GM23248 (cell line): ENCODE results near the gene C2orf72. TPM values are rescaled to one million over a fixed set of nuclear protein-coding genes. Genes with fewer than 3 reads are reported as not detected.

Experiments used
- DNase-seq: peaks from one replicate; pipeline ENCODE4 v3.0.0-alpha.2; 2015
- H2AFZ ChIP-seq: fragments of 200-600 bp; sonication (generic); 2 replicates; pipeline ENCODE4 v1.6.1; 2016; ENCODE audit warnings: antibody characterized with exemption
- H3F3A ChIP-seq: fragments of 200-600 bp; sonication (generic); 2 replicates; pipeline ENCODE4 v1.6.1; 2016; ENCODE audit warnings: mild to moderate bottlenecking, antibody characterized with exemption, mixed run types; ENCODE audit not compliant: insufficient read depth
- H3K27ac ChIP-seq: fragments of 200-600 bp; sonication (generic); 2 replicates; pipeline ENCODE4 v1.5.1; 2016; ENCODE audit warnings: mild to moderate bottlenecking
- H3K27me3 ChIP-seq: fragments of 200-600 bp; sonication (generic); replicated peaks from 2 replicates; pipeline ENCODE4 v1.6.1; 2016; ENCODE audit warnings: mild to moderate bottlenecking; ENCODE audit not compliant: insufficient read depth
- H3K36me3 ChIP-seq: fragments of 200-600 bp; sonication (generic); 2 replicates; pipeline ENCODE4 v1.6.1; 2016; ENCODE audit warnings: low read depth, mild to moderate bottlenecking
- H3K4me1 ChIP-seq: fragments of 200-600 bp; sonication (generic); 2 replicates; pipeline ENCODE4 v1.6.1; 2016; ENCODE audit warnings: mild to moderate bottlenecking; ENCODE audit not compliant: insufficient read depth
- H3K4me2 ChIP-seq: fragments of 200-600 bp; sonication (generic); one replicate; pipeline ENCODE4 v1.6.1; 2016; ENCODE audit warnings: mild to moderate bottlenecking; ENCODE audit not compliant: unreplicated experiment
- H3K4me3 ChIP-seq: fragments of 200-600 bp; sonication (generic); 2 replicates; pipeline ENCODE4 v1.5.1; 2016; ENCODE audit warnings: mild to moderate bottlenecking
- H3K79me2 ChIP-seq: fragments of 200-600 bp; sonication (generic); 2 replicates; pipeline ENCODE4 v1.6.1; 2016; ENCODE audit warnings: mild to moderate bottlenecking; ENCODE audit not compliant: insufficient read depth
- H3K9ac ChIP-seq: fragments of 200-600 bp; sonication (generic); 2 replicates; pipeline ENCODE4 v1.6.1; 2016; ENCODE audit warnings: mild to moderate bottlenecking
- H3K9me2 ChIP-seq: fragments of 200-600 bp; sonication (generic); 2 replicates; pipeline ENCODE4 v1.6.1; 2016; ENCODE audit warnings: mixed run types, mild to moderate bottlenecking, moderate library complexity; ENCODE audit not compliant: insufficient read depth
- H3K9me3 ChIP-seq: fragments of 200-600 bp; sonication (generic); one replicate; pipeline ENCODE4 v1.6.1; 2017; ENCODE audit warnings: low read depth
- H4K20me1 ChIP-seq: fragments of 200-600 bp; sonication (generic); 2 replicates; pipeline ENCODE4 v1.6.0; 2016; ENCODE audit not compliant: insufficient read depth
- EZH2 ChIP-seq: fragments of 200-600 bp; sonication (generic); IDR thresholded peaks from 2 replicates; pipeline ENCODE4 v1.6.1; 2018; ENCODE audit warnings: antibody characterized with exemption, mild to moderate bottlenecking; ENCODE audit not compliant: insufficient read depth, poor library complexity, severe bottlenecking
- EZH2phosphoT487 ChIP-seq: fragments of 200-600 bp; sonication (generic); IDR thresholded peaks from 2 replicates; pipeline ENCODE4 v1.6.1; 2018; ENCODE audit warnings: antibody characterized with exemption, moderate library complexity, mild to moderate bottlenecking, low read depth; ENCODE audit not compliant: insufficient read depth
- WGBS, 2 experiments: methylation state at CpG; one replicate each; pipeline ENCODE4 v1.1.6; 2015 to 2017; ENCODE audit warnings: low lambda C conversion rate in 2 of 2, low coverage in 1 of 2; ENCODE audit errors: missing lambda C conversion rate in 2 of 2; 5-methylcytosine and 5-hydroxymethylcytosine counted together
- in situ Hi-C: fragments of 300-500 bp; cut with MboI; formaldehyde crosslinking; loops from 2 replicates; pipeline ENCODE4 v1.15.0; 2020
- polyA plus RNA-seq: library from polyadenylated mRNA; unstranded; fragments of >200 nt; fragmentation: Nextera tagmentation; extraction: Ambion mirVana; gene quantifications from 2 replicates; pipeline ENCODE4 v1.2.1, GENCODE V29; 2016
- total RNA-seq: library from RNA; depleted of rRNA; stranded (reverse); fragments of >200 nt; shearing (Covaris generic); gene quantifications from 2 replicates; pipeline ENCODE4 v1.2.3, GENCODE V29; 2014

The C2orf72 gene
- total and polyA plus RNA-seq, 2 experiments from 2014 or later = 0.11 TPM; not detected in 1

DNA sequence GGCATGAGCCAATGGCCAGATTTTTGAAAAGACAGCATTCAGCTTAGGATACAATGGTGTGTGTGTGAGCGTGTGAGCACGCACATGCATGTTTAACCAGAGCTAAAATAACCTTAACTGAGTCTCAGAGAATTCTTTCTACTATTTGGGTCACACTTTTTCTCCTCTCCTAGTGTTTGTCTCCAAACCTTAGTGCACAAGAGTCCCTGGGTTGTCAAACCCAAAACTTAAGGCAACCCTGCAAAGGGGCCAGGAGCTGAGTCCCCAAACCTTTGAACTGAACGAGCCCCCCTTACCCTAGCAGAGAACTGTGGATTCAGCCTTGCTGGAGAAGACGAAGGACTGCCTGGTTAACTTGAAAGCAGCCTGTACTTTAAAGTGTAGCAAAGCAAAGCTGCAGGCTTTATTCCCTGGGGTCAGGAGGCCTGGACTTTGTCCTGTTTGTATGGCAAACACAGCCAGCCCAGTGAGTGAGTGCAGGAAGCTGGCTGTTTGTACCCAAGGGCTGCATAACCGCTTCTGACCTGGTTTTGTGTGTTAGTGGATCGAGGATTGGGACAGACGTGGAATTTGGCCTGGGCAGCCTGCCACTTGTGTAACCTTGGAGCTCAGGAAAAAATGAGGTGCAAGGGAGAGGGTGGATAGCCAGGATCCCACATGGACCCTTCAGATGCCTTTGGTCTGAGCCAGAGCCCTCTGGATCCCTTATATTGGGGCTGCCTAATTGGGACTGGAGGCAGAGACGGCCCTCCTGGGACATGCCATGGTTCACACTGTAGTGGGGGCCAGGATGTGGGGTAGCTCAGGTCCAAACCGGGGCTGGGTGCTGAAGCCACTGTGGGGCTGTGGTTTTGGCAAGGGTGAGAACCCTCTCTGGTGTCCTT is 12.9 kb downstream of the C2orf72 start:
- no peak overlapping the region for H3K27ac ChIP-seq
- H3F3A ChIP-seq = no peaks in the 10 kb centered on the region
- no peak for TF ChIP-seq EZH2
- no peak for TF ChIP-seq EZH2phosphoT487
- no peaks in the 10 kb centered on the region for H3K9me3 ChIP-seq
- no peaks in the 10 kb centered on the region for H3K79me2 ChIP-seq
- no peak overlapping the region for H3K4me3 ChIP-seq
- H3K9me2 ChIP-seq = no peaks in the 10 kb centered on the region
- H3K27me3 ChIP-seq = no peaks in the 10 kb centered on the region; the same call in 1 of the 2 replicates
- H3K36me3 ChIP-seq = no peaks in the 10 kb centered on the region
- in situ Hi-C loops = no loop called here
- H4K20me1 ChIP-seq = no peaks in the 10 kb centered on the region
- H3K9ac ChIP-seq = no peak overlapping the region
- no peaks in the 10 kb centered on the region for H3K4me1 ChIP-seq
- H3K4me2 ChIP-seq = no peak overlapping the region
- 33 to 39% methylated on average over 9 of the region's 9 CpGs for WGBS, 2 experiments
- H2AFZ ChIP-seq = no peak overlapping the region
- DNase-seq = no peak

DNA sequence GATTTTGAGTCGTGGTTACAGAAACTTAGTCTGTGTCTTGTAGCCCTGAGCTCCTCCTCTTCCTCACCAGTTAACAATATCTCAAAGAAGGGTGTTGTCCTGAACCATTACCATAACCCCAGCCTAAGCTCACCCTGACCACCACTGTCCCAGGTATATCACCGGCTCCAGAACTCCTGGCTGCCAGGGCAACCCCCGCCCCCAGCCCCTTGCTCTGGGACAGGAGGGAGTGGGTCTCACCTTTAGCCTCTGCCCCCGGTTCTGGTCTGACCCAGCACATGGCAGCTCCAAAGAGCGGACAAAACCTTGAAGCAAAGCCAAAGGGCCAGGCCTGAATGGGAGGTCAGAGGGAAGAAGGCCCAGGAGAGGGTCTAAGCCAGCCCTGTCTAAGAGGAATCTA is 13.8 kb downstream of the C2orf72 start:
- no peaks in the 10 kb centered on the region for H3F3A ChIP-seq
- H3K4me2 ChIP-seq = no peak overlapping the region
- H3K4me3 ChIP-seq = no peak overlapping the region
- H4K20me1 ChIP-seq = no peaks in the 10 kb centered on the region
- H3K36me3 ChIP-seq = no peaks in the 10 kb centered on the region
- 70 to 73% methylated on average over 5 of the region's 5 CpGs for WGBS, 2 experiments
- in situ Hi-C loops = no loop called here
- H3K9me3 ChIP-seq = no peaks in the 10 kb centered on the region
- no peak for TF ChIP-seq EZH2phosphoT487
- no peak for TF ChIP-seq EZH2
- H2AFZ ChIP-seq = no peak overlapping the region
- DNase-seq = no peak
- H3K4me1 ChIP-seq = no peaks in the 10 kb centered on the region
- no peaks in the 10 kb centered on the region; the same call in 1 of the 2 replicates for H3K27me3 ChIP-seq
- H3K9ac ChIP-seq = no peak overlapping the region
- no peaks in the 10 kb centered on the region for H3K79me2 ChIP-seq
- H3K27ac ChIP-seq = no peak overlapping the region
- H3K9me2 ChIP-seq = no peaks in the 10 kb centered on the region

DNA sequence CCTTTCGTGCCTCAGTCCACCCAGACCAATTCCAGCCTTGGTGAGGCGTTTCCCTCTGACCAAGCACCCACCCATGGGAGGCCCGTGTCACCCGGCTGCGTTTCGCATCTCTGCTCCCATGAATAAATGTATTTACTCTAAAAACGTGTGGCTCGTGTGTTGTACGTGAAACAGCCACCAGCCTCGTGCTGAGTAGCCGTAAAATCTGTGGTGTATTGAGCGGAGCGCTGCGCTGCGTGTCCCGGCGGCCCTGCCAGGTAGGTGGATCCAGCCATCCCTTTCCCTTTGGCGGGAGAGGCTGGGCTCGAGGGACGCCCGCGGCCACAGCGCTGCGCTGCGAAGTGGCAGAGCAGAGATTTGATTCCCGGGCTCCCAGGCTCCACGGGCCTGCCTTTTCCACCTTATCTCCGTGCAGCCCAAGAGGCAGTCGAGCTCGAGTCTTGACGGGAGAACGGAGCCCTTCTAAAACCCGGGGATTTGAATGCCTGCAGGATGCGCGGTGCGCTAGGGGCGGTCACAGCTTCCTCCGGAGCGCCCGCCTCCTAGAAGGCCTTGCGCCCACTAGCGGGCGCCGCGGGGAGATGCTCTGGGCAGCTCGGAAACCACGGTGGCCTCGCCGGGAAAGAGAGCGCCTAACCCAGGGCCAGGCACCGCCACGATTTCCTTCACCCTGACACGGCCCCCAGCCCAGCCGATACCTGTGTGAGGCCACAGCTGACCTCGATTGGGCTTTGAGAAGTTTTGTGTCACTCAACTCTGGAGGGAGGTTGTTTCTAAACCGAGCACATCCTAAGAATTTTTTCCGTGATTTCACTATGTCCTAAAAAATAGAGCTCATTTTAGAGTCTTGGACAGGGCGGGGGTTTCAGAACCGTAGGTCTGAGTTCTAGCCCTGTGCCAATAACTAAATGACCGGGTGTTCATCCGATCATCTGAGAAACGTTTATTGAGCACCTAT is 15.4 kb downstream of the C2orf72 start:
- Histone ChIP-seq H3K36me3 (no peaks in the 10 kb centered on the region), H3K79me2 (peaks cover 11% of the 10 kb centered on the region), H3K9ac (peak overlapping the region; percentile 56), H3K4me2 (peak overlapping the region; percentile 91), H2AFZ (peak overlapping the region; percentile 95), H3K27ac (no peak overlapping the region), H3K9me2 (no peaks in the 10 kb centered on the region), H3K4me1 (peaks cover under 1% of the 10 kb centered on the region), H3K27me3 (no peaks in the 10 kb centered on the region; the same call in 1 of the 2 replicates), H3F3A (no peaks in the 10 kb centered on the region), H3K4me3 (peak overlapping the region; percentile 88), H3K9me3 (no peaks in the 10 kb centered on the region), H4K20me1 (no peaks in the 10 kb centered on the region)
- 7 to 8% methylated on average over 61 to 62 of the region's 62 CpGs for WGBS, 2 experiments
- TF ChIP-seq EZH2 (no peak), EZH2phosphoT487 (no peak)
- DNase-seq = peak; percentile 94
- in situ Hi-C loops = no loop called here

DNA sequence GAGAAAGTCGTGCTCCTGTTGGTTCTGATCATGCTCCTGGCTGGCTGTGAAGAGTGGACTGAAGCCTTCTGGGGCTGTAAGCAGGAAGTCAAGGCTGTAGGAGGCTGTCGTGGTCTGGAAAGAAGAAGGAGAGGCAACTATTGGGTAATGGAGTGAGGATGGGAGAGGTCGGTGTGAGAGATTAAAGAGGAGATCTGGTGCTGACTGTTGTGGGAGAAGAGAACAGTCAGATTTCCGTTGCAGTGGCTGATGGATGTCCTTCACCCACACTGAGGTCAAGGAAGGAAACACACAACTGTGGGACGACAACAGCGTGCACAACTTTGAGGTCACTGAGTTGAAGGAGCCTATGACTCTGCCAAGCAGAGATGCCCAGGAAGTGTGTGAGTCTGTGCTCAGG is 16.5 kb downstream of the C2orf72 start:
- H3K36me3 ChIP-seq = no peaks in the 10 kb centered on the region
- DNase-seq = no peak
- H3K4me1 ChIP-seq = peaks cover 11% of the 10 kb centered on the region
- no peaks in the 10 kb centered on the region for H3F3A ChIP-seq
- H3K9ac ChIP-seq = no peak overlapping the region
- H3K9me2 ChIP-seq = no peaks in the 10 kb centered on the region
- 56 to 57% methylated on average over 6 of the region's 6 CpGs for WGBS, 2 experiments
- H2AFZ ChIP-seq = peak overlapping the region; percentile 95; the same call in 1 of the 2 replicates
- peaks cover 21% of the 10 kb centered on the region for H3K79me2 ChIP-seq
- H3K27ac ChIP-seq = no peak overlapping the region
- no peak overlapping the region for H3K4me2 ChIP-seq
- TF ChIP-seq EZH2 (no peak), EZH2phosphoT487 (no peak)
- no peak overlapping the region for H3K4me3 ChIP-seq
- H3K9me3 ChIP-seq = no peaks in the 10 kb centered on the region
- no peaks in the 10 kb centered on the region; the same call in 1 of the 2 replicates for H3K27me3 ChIP-seq
- 0 out of 2 replicates have a peak, but pooled peaks cover 8% of the 10 kb centered on the region for H4K20me1 ChIP-seq
- in situ Hi-C loops = no loop called here
